ENCODE results near the gene NPLOC4. TPM values are rescaled to one million over a fixed set of nuclear protein-coding genes. Genes with fewer than 3 reads are reported as not detected.

Gene NPLOC4
- total and polyA plus RNA-seq, 12 donors, result 41.7 to 140 (median 80.3) TPM

DNA sequence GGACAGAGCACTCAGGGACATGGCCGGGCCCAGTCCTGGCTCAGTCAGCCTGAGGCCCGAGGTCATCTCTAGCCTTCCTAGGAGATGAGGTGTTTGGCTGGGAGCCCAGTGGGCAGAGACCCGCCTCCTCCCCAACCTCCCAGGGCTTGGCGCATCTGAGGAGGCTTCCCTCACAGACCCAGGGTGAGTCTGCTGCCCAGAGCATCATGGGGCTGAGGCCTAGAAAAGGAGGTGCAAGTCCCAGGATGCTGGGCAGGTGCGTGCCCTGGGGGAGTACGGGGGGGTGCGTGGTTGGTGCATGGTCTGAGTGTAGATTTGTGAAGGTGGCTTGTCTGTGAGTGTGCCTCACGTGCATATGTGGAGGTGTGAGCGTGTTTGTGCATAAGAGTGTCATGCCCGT is 14.8 kb upstream of the NPLOC4 start:
- peaks cover 30% of the 10 kb centered on the region for H3K27me3 ChIP-seq

GRCh38 chr17:81650951-81651350 is 14.0 kb upstream of the NPLOC4 start:
- Histone ChIP-seq H3K36me3 (replicated peaks in 1 of 2) (no peaks in the 10 kb centered on the region), H3K9me3 (replicated peaks in 1 of 3) (no peaks in the 10 kb centered on the region), H3K27ac (peak overlapping the region in 1 of 5 donors; percentile 83), H3K4me3 (no peak overlapping the region), H3K27me3 (peaks cover 30% of the 10 kb centered on the region), H3K4me1 (replicated peaks in 1 of 2) (no peaks in the 10 kb centered on the region)
- no peak for TF ChIP-seq POLR2A (IDR thresholded peaks at IDR 0.05)
- TF ChIP-seq, protein P1, sequence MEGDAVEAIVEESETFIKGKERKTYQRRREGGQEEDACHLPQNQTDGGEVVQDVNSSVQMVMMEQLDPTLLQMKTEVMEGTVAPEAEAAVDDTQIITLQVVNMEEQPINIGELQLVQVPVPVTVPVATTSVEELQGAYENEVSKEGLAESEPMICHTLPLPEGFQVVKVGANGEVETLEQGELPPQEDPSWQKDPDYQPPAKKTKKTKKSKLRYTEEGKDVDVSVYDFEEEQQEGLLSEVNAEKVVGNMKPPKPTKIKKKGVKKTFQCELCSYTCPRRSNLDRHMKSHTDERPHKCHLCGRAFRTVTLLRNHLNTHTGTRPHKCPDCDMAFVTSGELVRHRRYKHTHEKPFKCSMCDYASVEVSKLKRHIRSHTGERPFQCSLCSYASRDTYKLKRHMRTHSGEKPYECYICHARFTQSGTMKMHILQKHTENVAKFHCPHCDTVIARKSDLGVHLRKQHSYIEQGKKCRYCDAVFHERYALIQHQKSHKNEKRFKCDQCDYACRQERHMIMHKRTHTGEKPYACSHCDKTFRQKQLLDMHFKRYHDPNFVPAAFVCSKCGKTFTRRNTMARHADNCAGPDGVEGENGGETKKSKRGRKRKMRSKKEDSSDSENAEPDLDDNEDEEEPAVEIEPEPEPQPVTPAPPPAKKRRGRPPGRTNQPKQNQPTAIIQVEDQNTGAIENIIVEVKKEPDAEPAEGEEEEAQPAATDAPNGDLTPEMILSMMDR (IDR thresholded peaks at IDR 0.05), result no peak
- DNase-seq, result no peak
- 67 to 78% (median 77%) methylated on average over 8 to 9 of the region's 9 CpGs for WGBS, 4 donors
- intact Hi-C loops (cut with DNase I), result no loop called here

More for the DNA sequence above, 14.8 kb upstream of the NPLOC4 start:
- TF ChIP-seq POLR2A (IDR thresholded peaks at IDR 0.05), result peak in 1 of 2 donors; percentile 30
- TF ChIP-seq, protein P1 (IDR thresholded peaks at IDR 0.05), result no peak
- 47 to 90% (median 52%) methylated on average over 6 to 10 of the region's 10 CpGs for whole genome bisulfite sequencing, 4 donors
- Histone ChIP-seq H3K27ac (peak overlapping the region in 1 of 5 donors; percentile 83), H3K4me1 (replicated peaks in 1 of 2) (no peaks in the 10 kb centered on the region), H3K4me3 (no peak overlapping the region), H3K9me3 (replicated peaks in 1 of 3) (no peaks in the 10 kb centered on the region), H3K36me3 (replicated peaks in 1 of 2) (no peaks in the 10 kb centered on the region)
- peak; percentile 87 to 96 (median 95) for DNase-seq
- intact Hi-C loops (cut with DNase I), result no loop called here

DNA sequence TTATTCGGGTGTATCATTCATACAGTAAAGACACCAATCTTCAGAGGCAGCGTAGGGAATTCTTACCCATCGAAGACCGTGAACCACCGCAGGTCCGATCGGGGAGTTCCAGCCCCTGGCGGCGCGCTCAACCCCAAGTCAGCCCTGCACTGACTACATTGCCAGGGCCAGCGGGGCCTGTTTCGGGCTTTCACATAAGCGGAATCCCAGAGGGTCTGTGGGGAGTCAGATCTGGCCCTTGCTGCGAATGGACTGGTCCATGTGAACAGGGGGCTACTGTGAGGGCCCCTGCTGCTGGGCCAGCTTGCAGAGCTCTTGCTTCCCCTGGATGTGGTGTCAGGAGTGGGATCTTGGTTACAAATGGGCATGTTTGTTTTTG is 11.8 kb upstream of the NPLOC4 start:
- H3K9me3 ChIP-seq (replicated peaks in 1 of 3), result no peaks in the 10 kb centered on the region
- no peaks in the 10 kb centered on the region for H3K36me3 ChIP-seq (replicated peaks in 1 of 2)
- DNase-seq, result no peak
- no peaks in the 10 kb centered on the region for H3K4me1 ChIP-seq (replicated peaks in 1 of 2)
- no peak overlapping the region for H3K4me3 ChIP-seq
- H3K27ac ChIP-seq, result no peak overlapping the region
- intact Hi-C loops (cut with DNase I), result no loop called here
- 52 to 73% (median 60%) methylated on average over 12 to 14 of the region's 14 CpGs for WGBS, 4 donors
- no peak for TF ChIP-seq POLR2A (IDR thresholded peaks at IDR 0.05)
- TF ChIP-seq, protein P1 (IDR thresholded peaks at IDR 0.05), result no peak
- peaks cover 30% of the 10 kb centered on the region for H3K27me3 ChIP-seq

- H3K9me3 ChIP-seq (replicated peaks in 1 of 3), result no peaks in the 10 kb centered on the region
- intact Hi-C loops (cut with DNase I), result no loop called here
- peaks cover 30% of the 10 kb centered on the region for H3K27me3 ChIP-seq
- WGBS, 4 donors, result 9 to 29% (median 14%) methylated on average over 5 to 77 of the region's 78 CpGs
- no peaks in the 10 kb centered on the region for H3K36me3 ChIP-seq (replicated peaks in 1 of 2)
- TF ChIP-seq POLR2A (IDR thresholded peaks at IDR 0.05), result no peak
- TF ChIP-seq, protein P1 (IDR thresholded peaks at IDR 0.05), result no peak
- no peaks in the 10 kb centered on the region for H3K4me1 ChIP-seq (replicated peaks in 1 of 2)
- no peak for DNase-seq
- H3K27ac ChIP-seq, result no peak overlapping the region
- no peak overlapping the region for H3K4me3 ChIP-seq
Measured at GRCh38 chr17:81648013-81648706, 11.2 kb upstream of the NPLOC4 start.
